Hematopoietic multipotent progenitor cell treated with erythropoietin and hydrocortisone succinate and interleukin-3 and kit ligand, for 4 days (in vitro differentiated cells): Measurements from ENCODE around the gene USP16.
"Not testable (repeated sequence)": the region's sequence is repeated elsewhere in the genome, so short reads cannot be mapped to it uniquely, and the experiment has no call there.

Experiments
- DNase-seq: peaks from one replicate; pipeline ENCODE4 v3.0.0-alpha.2; 2015

Gene USP16

GRCh38 chr21:29024474-29025327 is at the start of gene USP16:
USP16 (plus strand) TSS chr21:29024668; CDS start chr21:29027914, 3,246 bp downstream.
- DNase-seq = peak; percentile 98

GRCh38 chr21:28975397-28975796 is 49.1 kb upstream of the USP16 start:
- DNase-seq = no peak

- no peak for DNase-seq
These were observed 45.4 kb upstream of the USP16 start for GRCh38 chr21:28979092-28979491.

DNA sequence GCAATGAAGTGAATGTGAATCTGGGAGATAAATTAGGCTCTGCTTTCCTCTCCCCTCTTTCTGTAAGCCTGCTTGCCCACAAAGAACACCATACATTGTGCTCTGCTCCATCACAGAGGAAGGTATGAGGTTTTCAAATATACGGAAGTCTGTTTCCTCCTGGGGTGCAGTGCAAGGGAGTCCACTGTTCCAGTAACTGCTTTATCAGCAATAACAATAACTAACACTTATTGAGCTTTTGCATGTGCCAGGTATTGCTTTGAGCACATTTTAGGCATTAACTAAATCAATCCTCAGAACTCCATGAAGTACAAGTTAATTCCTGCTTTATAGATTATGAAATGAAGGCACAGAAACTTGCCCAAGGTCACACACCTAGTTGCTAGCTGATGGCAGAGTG is 41.8 kb upstream of the USP16 start:
- DNase-seq = no peak

- no peak for DNase-seq
These were observed 37.8 kb upstream of the USP16 start for GRCh38 chr21:28986677-28987076.

- DNase-seq = not testable (repeated sequence)
These were observed 36.3 kb upstream of the USP16 start for GRCh38 chr21:28988146-28988545.

DNA sequence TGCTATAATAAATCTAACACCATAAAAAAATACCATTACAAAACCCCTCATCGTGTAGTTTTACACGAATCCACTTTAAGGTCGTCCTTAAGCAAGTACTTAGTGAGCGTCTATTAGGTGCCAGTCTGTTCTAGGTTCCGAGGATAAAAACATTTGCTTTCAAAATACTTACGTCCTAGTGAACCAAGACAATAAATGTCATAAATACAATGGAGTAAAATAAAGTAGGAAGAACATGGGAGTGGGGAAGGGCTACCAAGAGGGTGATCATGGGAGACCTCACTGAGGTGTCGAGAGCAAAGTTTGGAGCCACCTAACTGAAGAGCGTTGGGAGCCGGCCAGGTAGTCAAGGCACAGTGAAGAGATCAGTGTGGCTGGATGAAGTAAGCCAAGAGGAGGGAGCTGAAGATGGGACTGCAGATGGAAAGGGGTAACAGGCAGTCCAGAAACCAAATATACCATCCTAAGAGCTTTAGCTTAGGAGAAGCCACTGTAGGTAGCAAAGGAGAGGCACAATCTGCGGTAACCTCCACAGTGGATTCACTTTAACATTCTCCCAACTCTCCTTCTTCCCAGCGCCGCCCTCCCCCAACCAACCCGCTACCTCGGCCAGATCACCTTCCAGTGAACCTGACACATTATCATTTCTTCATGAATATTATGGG is 32.5 kb upstream of the USP16 start:
- peak; percentile 28 for DNase-seq

DNA sequence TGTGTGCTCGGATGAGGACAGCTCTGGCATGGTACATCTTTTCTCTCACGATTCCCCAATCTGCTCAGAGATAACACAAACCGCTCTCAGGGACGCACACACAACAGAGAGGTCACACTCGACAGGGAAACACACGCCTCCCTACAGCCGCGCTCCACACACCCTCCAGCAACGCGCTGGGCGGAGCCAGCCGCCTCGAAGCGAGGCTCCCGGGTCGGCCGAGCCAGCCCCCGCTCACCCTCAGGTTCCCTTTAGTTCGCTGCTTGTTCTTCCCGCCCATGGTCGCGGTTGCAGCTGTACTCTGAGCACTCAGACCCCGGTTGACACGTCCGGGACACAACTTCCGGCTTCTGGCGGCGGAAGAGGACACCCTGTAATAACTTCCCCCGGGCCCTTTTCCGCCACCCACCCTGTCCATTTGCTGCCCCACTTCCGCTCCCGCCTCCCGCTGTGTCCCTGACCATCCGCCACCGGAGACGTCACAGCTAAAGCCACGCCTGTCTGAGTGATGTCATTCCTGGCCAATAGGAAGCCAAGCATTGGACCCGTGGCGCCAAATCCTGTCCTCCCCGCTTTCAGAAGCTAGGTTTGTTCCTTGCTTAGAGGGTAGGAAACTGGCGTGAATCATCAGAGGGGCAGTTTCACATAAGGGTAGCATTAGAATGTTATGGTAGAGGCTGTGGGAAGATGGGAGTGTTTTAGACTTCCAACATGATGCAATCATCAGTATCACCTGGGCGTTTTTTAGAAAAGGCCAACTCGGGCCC is 31.8 kb upstream of the USP16 start, which contains the start of gene LTN1:
Gene LTN1, minus strand, starts transcription at position 352 of the 767 bp plus-strand sequence. Its CDS starts 72 bp downstream, at position 280.
- peak; percentile 100 for DNase-seq

DNA sequence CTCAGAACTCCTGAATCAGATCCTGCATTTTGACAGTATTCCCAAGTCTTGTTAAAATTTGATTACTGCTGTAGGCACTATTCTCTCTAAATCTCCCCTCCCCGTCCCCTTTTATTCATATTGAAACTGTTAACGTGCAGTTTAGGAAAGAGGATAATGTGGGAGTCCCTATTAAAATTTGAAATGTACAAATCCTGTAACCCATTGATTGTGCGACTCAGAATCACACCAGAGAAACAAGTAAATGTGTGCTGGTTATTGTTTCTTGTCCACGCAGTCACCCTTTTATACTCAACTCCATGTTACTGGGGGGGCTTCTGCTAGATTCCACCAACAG is 31.2 kb upstream of the USP16 start:
- DNase-seq = no peak

- peak; percentile 99 for DNase-seq
These were observed 21.9 kb upstream of the USP16 start for GRCh38 chr21:29002442-29003144.

GRCh38 chr21:29005696-29006095 is 18.8 kb upstream of the USP16 start:
- DNase-seq = no peak

GRCh38 chr21:29007135-29007534 is 17.3 kb upstream of the USP16 start:
- no peak for DNase-seq

DNA sequence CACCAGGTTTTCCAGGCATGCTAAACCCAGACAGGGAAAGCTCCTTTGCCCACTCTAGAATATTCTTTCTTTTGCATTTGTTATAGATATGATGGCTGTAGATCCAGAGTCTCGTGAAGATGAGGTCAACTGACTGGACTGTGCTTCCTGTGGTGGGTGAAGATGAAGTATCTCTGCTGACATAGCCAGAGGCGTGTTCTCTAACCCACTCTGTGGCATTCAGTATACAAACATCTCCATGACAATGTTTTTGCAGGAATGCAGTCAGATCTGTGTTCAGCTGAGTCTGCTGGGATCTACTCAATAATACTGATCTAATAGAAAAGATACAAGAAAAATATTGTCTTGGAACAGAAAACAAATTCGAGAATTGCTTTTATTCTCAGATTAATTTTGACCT is 16.7 kb upstream of the USP16 start:
- no peak for DNase-seq

DNA sequence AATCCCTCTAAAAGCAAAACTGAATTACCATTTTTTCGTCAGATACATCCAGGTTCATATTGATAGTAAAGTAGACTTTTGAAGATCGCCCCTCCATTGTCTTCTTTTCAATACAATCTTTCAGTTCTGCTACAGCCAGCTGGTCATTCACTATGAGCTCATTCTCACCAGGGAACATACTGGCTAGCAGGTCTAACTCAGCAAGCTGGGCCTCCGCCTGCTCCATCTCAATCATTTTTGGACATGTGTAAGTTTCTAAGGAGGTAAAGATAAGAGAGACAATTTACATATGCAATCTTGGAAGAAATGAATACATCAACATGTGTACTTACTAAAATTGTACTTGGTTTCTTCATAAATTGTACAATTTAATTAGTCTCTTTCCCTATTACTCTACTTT is 16.1 kb upstream of the USP16 start:
- no peak for DNase-seq

- not testable (repeated sequence) for DNase-seq
These were observed 13.2 kb upstream of the USP16 start for GRCh38 chr21:29011236-29011635.

GRCh38 chr21:29017639-29018237 is 6.7 kb upstream of the USP16 start:
- peak; percentile 21 for DNase-seq

GRCh38 chr21:29018540-29018939 is 5.9 kb upstream of the USP16 start:
- peak; percentile 43 for DNase-seq

DNA sequence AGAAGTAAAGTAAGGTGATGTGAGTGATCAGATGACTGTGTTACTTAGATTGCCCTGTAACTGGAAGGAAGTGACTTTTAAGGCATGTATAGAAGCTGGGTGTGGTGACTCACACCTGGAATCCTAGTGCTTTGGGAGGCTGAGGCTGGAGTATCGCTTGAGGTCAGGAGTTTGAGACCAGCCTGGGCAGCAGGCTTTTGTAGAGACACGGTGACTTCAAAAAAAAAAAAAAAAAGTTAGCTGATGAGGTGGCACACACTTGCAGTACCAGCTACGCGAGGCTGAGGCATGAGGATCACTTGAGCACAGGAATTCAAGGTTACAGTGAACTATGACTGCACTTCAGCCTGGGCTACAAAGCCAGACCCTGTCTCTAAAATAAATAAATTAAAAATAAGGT is 2.3 kb upstream of the USP16 start:
- DNase-seq = peak; percentile 20

GRCh38 chr21:29025328-29025713 is 853 bp downstream of the USP16 start:
- DNase-seq = peak; percentile 31

- no peak for DNase-seq
These were observed 5.1 kb downstream of the USP16 start for GRCh38 chr21:29029524-29029923.

DNA sequence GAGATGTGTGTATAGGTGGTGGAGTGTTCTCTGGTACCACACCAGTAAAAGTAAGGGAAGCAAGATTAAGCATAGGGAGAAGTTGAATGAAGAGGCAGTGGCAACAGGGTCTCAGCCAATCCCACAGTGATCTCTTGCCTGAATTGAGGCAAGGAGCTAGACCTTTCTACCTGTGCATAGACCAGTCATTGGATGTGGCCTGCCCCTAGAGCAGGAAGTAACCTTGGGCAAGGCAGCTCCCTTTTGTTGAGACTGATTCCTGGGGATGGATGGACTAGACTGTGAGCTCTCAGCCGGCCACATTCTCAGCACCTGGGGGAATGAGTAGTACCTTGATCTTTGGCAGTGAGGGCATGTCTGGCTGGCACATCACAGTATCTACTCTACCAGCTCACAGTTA is 6.4 kb downstream of the USP16 start:
- DNase-seq = no peak

DNA sequence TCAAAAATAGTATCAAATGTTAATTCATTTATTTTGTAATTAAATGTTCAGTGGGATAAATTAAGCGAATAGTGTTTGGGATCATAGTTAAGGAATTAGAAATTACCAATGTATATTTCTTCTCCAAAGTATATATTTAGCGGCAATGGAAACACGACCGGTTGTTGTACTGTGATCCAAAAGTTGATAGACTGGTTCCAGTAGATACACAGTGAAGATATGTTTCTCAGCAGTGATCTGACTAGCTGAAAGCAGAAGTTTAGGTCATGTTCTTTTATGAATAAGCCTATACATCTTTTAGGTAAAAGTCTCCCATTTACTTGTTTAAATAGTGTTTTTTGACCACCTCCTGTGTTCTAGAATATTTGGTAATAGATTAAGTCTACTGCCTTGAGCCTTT is 8.8 kb downstream of the USP16 start:
- DNase-seq = no peak

- DNase-seq = no peak
These were observed 9.4 kb downstream of the USP16 start for GRCh38 chr21:29033871-29034270.
